Hematopoietic multipotent progenitor cell treated with erythropoietin and hydrocortisone succinate and interleukin-3 and kit ligand, for 8 days (in vitro differentiated cells): Measurements from ENCODE around the gene KEAP1.
"Not testable (repeated sequence)": the region's sequence is repeated elsewhere in the genome, so short reads cannot be mapped to it uniquely, and the experiment has no call there.

Experiments
- DNase-seq: peaks from one replicate; pipeline ENCODE4 v3.0.0-alpha.2; 2015

The KEAP1 gene

DNA sequence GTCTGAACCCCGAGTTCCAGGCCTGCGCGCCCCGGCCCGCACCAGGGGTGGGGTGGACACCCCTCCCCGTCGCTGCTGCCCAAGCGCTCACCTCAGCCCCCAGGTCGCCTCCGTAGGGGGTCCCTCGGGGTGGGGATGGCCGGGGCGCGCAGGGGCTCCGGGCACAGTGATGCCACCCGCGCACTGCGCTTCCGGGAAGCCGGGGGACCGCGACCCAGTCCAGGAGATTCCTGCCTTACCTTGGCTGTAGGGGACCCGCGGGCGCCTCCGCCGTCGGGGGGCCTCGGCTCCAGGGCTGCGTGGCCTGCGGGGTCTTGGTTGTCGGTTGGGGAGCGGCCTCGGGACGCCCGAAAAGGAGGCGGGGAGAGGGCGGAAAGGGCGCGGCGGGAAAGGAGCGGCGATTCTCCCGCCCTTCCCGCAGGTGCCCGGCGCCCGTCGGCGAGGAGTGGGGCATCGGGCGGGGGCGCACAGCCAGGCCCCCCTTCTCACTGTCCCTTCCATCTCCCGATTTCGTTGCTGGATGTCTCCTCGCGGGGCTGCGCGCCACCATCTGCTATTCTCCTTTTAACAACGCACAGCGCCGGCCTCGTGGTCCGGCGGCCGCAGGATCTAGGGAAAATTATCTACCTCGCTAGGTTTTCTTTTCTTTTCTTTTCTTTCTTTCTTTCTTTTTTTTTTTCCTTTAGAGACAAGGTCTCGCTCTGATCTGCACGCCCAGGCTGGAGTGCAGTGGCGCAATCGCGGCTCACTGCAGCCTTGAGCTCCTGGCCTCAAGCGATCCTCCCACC lies at the start of gene KEAP1:
Gene KEAP1, minus strand, starts transcription at position 355 of the 788 bp plus-strand sequence. CDS start 3,323 bp downstream, outside the sequence.
- DNase-seq: peak; percentile 68

- peak; percentile 67 for DNase-seq
Measured at GRCh38 chr19:10552510-10553053, 49.4 kb upstream of the KEAP1 start.

GRCh38 chr19:10551698-10552301 lies 48.6 kb upstream of the KEAP1 start:
- DNase-seq: peak; percentile 82

GRCh38 chr19:10551006-10551405 lies 47.9 kb upstream of the KEAP1 start:
- not testable (repeated sequence) for DNase-seq

DNA sequence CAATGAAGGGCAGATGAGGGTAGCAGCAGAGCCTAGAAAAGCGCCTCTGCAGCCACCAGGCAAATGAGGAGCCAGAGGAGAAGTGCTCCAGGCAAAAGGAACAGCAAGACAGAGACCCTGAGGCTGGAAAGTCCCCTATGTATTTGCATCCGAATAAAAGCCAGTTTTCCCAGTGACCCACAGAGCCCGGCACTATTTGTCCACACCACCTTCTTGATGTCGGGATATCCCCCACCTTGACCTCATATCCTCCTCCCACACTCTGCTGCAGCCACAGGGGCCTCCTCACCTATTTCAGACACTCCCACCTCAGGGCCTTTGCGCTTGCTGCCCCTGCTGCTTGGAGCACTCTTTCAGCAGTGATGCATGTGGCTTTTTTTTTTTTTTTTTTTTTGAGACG lies 47.2 kb upstream of the KEAP1 start:
- no peak for DNase-seq

- no peak for DNase-seq
Measured at GRCh38 chr19:10549733-10550132, 46.6 kb upstream of the KEAP1 start.

GRCh38 chr19:10548746-10549276 lies 45.7 kb upstream of the KEAP1 start:
- DNase-seq: no peak

DNA sequence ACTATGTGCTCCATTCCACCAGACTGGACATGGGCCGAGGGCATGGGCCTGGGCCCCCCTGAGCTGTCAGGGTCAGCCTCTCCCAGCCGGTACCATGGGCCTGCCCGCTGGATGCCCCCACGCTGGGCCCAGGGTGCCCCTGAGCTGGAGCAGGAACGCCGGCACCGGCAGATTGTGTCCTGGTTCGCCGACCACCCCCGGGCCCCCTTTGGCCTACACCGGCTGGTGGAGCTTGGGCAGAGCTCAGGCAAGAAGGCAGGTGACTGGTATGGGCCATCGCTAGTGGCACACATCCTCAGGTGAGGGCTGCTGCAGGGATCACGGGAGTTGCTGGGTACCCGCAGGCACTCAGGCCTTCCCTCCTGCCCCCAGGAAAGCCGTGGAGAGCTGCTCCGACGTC lies 43.7 kb upstream of the KEAP1 start:
- DNase-seq: no peak

GRCh38 chr19:10544753-10545251 lies 41.6 kb upstream of the KEAP1 start:
- no peak for DNase-seq

DNA sequence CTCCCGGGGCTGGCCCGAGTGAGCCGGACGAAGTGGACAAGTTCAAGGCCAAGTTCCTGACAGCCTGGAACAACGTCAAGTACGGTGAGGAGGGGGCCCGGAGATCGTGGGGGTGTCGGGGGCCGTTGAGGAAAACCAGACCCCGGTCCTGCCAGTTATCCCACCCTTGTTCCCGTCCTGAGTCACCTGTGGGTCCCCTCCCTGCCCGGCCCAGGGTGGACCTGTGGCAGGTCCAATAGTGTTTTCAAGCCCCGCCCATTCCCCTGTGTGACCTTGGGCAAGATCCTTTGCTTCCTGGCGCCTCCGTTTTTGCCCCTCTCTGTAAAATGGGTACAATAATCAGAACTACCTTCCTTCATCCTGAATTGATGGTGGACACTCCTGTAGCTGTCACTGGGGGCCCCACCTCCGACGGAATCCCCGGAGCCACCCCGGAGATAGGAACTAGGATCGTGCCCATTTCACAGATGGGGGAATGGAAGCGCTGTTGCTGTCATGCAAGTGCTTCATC lies 41.1 kb upstream of the KEAP1 start:
- peak; percentile 48 for DNase-seq

- peak; percentile 96 for DNase-seq
Measured at GRCh38 chr19:10543420-10544241, 40.5 kb upstream of the KEAP1 start, which contains the start of gene ATG4D. Gene ATG4D (plus strand): TSS chr19:10543904. CDS start chr19:10544091, 187 bp downstream.

- no peak for DNase-seq
Measured at GRCh38 chr19:10543059-10543419, 39.9 kb upstream of the KEAP1 start.

GRCh38 chr19:10539016-10539415 lies 35.9 kb upstream of the KEAP1 start:
- DNase-seq: not testable (repeated sequence)

GRCh38 chr19:10538204-10538983 lies 35.2 kb upstream of the KEAP1 start:
- no peak for DNase-seq

- no peak for DNase-seq
Measured at GRCh38 chr19:10537668-10538067, 34.5 kb upstream of the KEAP1 start.

- no peak for DNase-seq
Measured at GRCh38 chr19:10535613-10536012, 32.5 kb upstream of the KEAP1 start.

GRCh38 chr19:10533646-10534386 lies 30.7 kb upstream of the KEAP1 start:
- no peak for DNase-seq

GRCh38 chr19:10532457-10532856 lies 29.3 kb upstream of the KEAP1 start:
- no peak for DNase-seq

- DNase-seq: not testable (repeated sequence)
Measured at GRCh38 chr19:10526887-10527286, 23.7 kb upstream of the KEAP1 start.

GRCh38 chr19:10525636-10526035 lies 22.5 kb upstream of the KEAP1 start:
- no peak for DNase-seq

- no peak for DNase-seq
Measured at GRCh38 chr19:10523135-10523636, 20.0 kb upstream of the KEAP1 start.
